Measurements from ENCODE around the gene ZFYVE9. TPM values are rescaled to one million over a fixed set of nuclear protein-coding genes. Genes with fewer than 3 reads are reported as not detected.

Gene ZFYVE9
- total and polyA plus RNA-seq, 2 donors (not counting 1 experiment from before 2014, with no cell fraction given): 13.5 to 44.6 TPM

DNA sequence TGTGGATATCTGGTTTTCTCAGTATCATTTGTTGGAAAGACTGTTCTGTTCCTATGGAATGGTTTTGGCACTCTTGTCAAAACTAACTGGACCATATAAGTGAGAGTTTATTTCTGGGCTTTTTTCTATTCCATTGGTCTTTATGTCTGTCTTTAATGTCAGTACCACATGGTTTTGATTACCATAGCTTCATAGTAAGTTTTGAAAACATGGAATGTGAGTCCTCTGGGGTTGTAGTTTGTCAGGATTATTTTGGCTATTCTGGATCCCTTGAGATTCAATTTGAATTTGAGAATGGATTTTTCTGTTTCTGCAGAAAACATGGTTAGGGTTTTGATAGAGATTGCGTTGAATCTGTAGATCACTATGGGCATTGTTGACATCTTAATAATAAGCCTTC is 107.9 kb downstream of the ZFYVE9 start:
- H3K9ac ChIP-seq (ENCODE audit: insufficient read depth, low read length): no peak overlapping the region
- H2AFZ ChIP-seq (ENCODE audit: low read length): no peak overlapping the region
- DNase-seq (ENCODE audit: low read depth in 2 of 2): no peak
- no peaks in the 10 kb centered on the region for H3K79me2 ChIP-seq (ENCODE audit: control insufficient read depth, insufficient read depth, low read length)
- no peak overlapping the region for H3K4me2 ChIP-seq (ENCODE audit: extremely low read depth, insufficient read depth, low read length)
- no peaks in the 10 kb centered on the region for H3K4me1 ChIP-seq (ENCODE audit: control insufficient read depth, extremely low read depth, insufficient read depth, low read length)
- H3K27me3 ChIP-seq (ENCODE audit: control insufficient read depth, insufficient read depth, low read length): no peaks in the 10 kb centered on the region
- H3K9me3 ChIP-seq (ENCODE audit: control insufficient read depth, insufficient read depth, low read depth, low read length): no peaks in the 10 kb centered on the region
- H3K36me3 ChIP-seq (ENCODE audit: control insufficient read depth, insufficient read depth, low read length): no peaks in the 10 kb centered on the region
- TF ChIP-seq, protein P1, sequence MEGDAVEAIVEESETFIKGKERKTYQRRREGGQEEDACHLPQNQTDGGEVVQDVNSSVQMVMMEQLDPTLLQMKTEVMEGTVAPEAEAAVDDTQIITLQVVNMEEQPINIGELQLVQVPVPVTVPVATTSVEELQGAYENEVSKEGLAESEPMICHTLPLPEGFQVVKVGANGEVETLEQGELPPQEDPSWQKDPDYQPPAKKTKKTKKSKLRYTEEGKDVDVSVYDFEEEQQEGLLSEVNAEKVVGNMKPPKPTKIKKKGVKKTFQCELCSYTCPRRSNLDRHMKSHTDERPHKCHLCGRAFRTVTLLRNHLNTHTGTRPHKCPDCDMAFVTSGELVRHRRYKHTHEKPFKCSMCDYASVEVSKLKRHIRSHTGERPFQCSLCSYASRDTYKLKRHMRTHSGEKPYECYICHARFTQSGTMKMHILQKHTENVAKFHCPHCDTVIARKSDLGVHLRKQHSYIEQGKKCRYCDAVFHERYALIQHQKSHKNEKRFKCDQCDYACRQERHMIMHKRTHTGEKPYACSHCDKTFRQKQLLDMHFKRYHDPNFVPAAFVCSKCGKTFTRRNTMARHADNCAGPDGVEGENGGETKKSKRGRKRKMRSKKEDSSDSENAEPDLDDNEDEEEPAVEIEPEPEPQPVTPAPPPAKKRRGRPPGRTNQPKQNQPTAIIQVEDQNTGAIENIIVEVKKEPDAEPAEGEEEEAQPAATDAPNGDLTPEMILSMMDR (conservative IDR thresholded peaks at IDR 0.05 in 1 of 2, IDR thresholded peaks at IDR 0.05 in 1 of 2; ENCODE audit: low read depth in 1 of 2, low read length in 2 of 2): no peak
- TF ChIP-seq EZH2 (IDR thresholded peaks at IDR 0.05; ENCODE audit: low read length, missing control alignments): no peak
- no peak overlapping the region for H3K27ac ChIP-seq (ENCODE audit: insufficient read depth, low read length)
- H4K20me1 ChIP-seq (ENCODE audit: control insufficient read depth, extremely low read depth, insufficient read depth, low read length): no peaks in the 10 kb centered on the region
- no peak overlapping the region for H3K4me3 ChIP-seq (replicated peaks in 1 of 4; ENCODE audit: control extremely low read depth in 1 of 4, insufficient read depth in 1 of 4, low read depth in 3 of 4, low read length in 4 of 4)

- Histone ChIP-seq H3K27ac (ENCODE audit: insufficient read depth, low read length) (no peak overlapping the region), H3K4me3 (replicated peaks in 1 of 4; ENCODE audit: control extremely low read depth in 1 of 4, insufficient read depth in 1 of 4, low read depth in 3 of 4, low read length in 4 of 4) (no peak overlapping the region), H3K79me2 (ENCODE audit: control insufficient read depth, insufficient read depth, low read length) (no peaks in the 10 kb centered on the region), H3K9ac (ENCODE audit: insufficient read depth, low read length) (no peak overlapping the region), H3K36me3 (ENCODE audit: control insufficient read depth, insufficient read depth, low read length) (no peaks in the 10 kb centered on the region), H2AFZ (ENCODE audit: low read length) (no peak overlapping the region), H3K27me3 (ENCODE audit: control insufficient read depth, insufficient read depth, low read length) (no peaks in the 10 kb centered on the region), H4K20me1 (ENCODE audit: control insufficient read depth, extremely low read depth, insufficient read depth, low read length) (no peaks in the 10 kb centered on the region), H3K9me3 (ENCODE audit: control insufficient read depth, insufficient read depth, low read depth, low read length) (no peaks in the 10 kb centered on the region), H3K4me1 (ENCODE audit: control insufficient read depth, extremely low read depth, insufficient read depth, low read length) (no peaks in the 10 kb centered on the region), H3K4me2 (ENCODE audit: extremely low read depth, insufficient read depth, low read length) (no peak overlapping the region)
- no peak for TF ChIP-seq EZH2 (IDR thresholded peaks at IDR 0.05; ENCODE audit: low read length, missing control alignments)
- TF ChIP-seq, protein P1 (conservative IDR thresholded peaks at IDR 0.05 in 1 of 2, IDR thresholded peaks at IDR 0.05 in 1 of 2; ENCODE audit: low read depth in 1 of 2, low read length in 2 of 2): no peak
- DNase-seq (ENCODE audit: low read depth in 2 of 2): no peak
These were observed 111.5 kb downstream of the ZFYVE9 start for GRCh38 chr1:52253421-52253820.

GRCh38 chr1:52259886-52260285 is 118.0 kb downstream of the ZFYVE9 start:
- no peak for TF ChIP-seq EZH2 (IDR thresholded peaks at IDR 0.05; ENCODE audit: low read length, missing control alignments)
- TF ChIP-seq, protein P1 (conservative IDR thresholded peaks at IDR 0.05 in 1 of 2, IDR thresholded peaks at IDR 0.05 in 1 of 2; ENCODE audit: low read depth in 1 of 2, low read length in 2 of 2): no peak
- no peak for DNase-seq (ENCODE audit: low read depth in 2 of 2)
- H3K27ac ChIP-seq (ENCODE audit: insufficient read depth, low read length): no peak overlapping the region
- H3K4me1 ChIP-seq (ENCODE audit: control insufficient read depth, extremely low read depth, insufficient read depth, low read length): no peaks in the 10 kb centered on the region
- no peaks in the 10 kb centered on the region for H3K79me2 ChIP-seq (ENCODE audit: control insufficient read depth, insufficient read depth, low read length)
- no peaks in the 10 kb centered on the region for H4K20me1 ChIP-seq (ENCODE audit: control insufficient read depth, extremely low read depth, insufficient read depth, low read length)
- H3K9me3 ChIP-seq (ENCODE audit: control insufficient read depth, insufficient read depth, low read depth, low read length): no peaks in the 10 kb centered on the region
- no peaks in the 10 kb centered on the region for H3K27me3 ChIP-seq (ENCODE audit: control insufficient read depth, insufficient read depth, low read length)
- H3K9ac ChIP-seq (ENCODE audit: insufficient read depth, low read length): no peak overlapping the region
- no peak overlapping the region for H3K4me2 ChIP-seq (ENCODE audit: extremely low read depth, insufficient read depth, low read length)
- no peaks in the 10 kb centered on the region for H3K36me3 ChIP-seq (ENCODE audit: control insufficient read depth, insufficient read depth, low read length)
- H3K4me3 ChIP-seq (replicated peaks in 1 of 4; ENCODE audit: control extremely low read depth in 1 of 4, insufficient read depth in 1 of 4, low read depth in 3 of 4, low read length in 4 of 4): no peak overlapping the region
- no peak overlapping the region for H2AFZ ChIP-seq (ENCODE audit: low read length)
